ENCODE measurements around the gene TAOK2.
"Not testable (repeated sequence)": the region's sequence is repeated elsewhere in the genome, so short reads cannot be mapped to it uniquely, and the experiment has no call there.

Gene TAOK2

GRCh38 chr16:30004811-30005242 is 31.2 kb downstream of the TAOK2 start:
- peak; percentile 51 for DNase-seq

- peak; percentile 73 for DNase-seq
Observed at GRCh38 chr16:30005341-30006094, 31.9 kb downstream of the TAOK2 start.

DNA sequence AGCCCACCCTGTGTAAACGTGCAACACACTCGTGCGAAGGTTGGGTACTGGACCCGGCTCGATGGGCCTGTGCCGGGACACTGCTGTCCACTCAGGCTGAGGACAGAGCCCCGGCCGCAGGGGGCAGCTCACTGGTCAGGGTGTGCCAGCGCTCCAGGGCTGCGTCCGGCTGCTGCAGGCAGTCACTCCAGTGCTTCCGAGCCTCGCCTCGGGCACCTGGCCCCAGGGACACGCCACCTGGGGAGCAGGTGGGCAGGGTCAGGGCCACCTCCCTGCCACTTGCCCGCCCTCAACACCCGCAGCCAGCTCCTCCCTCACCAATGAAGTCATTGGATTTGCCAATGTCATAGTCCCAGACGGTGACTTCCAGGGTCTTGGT is 32.4 kb downstream of the TAOK2 start:
- DNase-seq = no peak

DNA sequence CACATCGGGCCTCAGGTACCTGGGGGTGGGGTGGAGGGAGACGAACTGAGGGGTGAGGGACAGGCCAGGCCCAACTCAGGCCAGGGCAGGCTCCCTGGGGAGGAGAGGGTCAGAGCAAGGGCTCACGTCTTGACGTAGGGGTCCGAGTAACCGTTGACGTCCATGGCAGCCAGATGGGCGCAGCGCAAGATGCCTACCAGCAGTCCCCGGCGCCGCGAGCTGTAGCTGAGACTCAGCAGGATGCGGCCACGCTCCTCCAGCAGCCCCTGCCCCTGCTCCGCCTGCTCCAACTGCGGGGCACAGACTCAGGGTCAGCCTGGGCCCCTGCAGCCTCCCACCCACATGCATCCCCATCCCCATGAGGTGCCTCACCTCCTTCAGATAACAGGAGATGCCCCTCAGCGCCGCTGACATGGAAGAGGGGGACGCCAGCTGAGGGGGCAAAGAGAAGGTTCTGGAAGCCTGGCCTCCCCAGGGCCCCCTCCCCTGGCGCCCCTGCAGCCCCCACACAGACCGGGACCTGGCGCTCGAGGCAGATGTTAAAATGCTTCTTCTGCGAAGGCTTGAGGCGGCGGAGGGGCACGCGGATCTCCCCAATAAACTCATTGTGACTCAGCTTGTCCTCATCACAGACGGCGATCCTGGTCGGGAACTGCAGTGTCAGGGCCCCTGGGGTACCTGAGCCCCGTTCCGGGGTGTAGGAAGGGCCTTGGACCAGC is 33.1 kb downstream of the TAOK2 start:
- DNase-seq = no peak

DNA sequence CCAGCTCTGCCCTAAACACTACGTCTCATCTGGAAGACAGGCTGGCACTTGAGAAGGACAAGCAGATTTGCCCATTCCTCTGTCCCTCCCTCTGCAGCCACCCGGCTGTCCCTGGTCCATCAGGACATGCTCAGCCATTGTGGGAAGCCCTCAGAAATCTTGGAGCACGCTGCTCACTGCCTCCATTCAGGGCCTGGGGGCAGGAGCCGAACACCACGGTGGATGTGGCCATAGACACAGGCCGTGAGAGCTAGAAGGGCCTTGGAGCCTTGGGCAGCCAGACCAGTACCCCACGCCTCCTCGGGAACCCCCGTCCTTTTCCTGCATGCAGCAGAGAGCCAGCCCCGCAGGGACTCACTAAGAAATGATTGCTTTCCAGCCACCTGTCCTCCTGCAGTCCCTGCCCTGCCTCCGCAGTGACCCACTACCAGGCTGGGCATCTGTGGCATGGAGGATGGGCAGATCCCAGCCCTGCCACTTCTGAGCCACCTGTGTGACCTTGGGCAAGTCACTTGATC is 33.8 kb downstream of the TAOK2 start:
- DNase-seq = no peak

- DNase-seq = no peak
Observed at GRCh38 chr16:30009085-30009862, 35.6 kb downstream of the TAOK2 start.

DNA sequence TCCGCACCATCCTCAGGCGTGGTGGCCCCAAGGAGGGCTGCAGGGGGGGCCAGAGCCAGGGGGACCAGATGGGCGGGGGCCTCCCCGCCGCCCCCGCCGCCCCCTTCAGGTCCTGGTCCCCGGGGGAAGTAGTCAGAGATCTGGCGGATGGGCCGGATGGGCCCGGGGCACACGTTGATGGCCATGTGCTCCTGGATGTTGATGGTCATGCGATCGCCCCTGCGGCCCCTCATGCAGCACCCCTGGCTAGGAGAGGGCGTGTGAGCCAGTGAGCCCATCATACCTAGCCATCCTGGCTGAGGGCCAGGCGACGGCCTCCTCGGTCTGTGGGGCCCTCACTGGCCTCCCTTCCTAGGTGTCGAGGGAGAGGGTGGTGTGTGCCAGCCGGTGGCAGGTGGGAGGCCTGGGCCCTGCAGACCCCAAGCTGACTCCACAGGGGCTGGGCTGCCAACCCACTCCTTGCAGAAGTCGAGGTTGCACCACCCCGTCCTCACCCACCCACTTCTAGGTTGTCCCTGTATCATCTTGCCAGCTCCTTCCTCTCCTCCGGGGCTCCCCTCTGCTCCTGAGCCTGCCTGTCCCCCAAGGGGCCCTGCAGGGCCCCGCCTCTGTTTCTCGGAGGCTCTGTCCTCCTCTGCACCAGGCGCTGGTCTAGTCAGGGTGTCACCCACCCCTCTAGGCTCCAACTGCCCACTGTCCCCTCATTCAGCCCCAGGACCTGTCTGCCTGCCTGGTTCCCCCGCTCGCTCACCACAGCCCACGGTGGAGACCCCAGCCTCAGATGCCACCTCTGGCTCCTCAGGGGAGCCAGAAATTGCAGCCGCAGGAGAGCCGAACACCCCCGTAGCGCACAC is 36.5 kb downstream of the TAOK2 start:
- DNase-seq = peak; percentile 22

GRCh38 chr16:30010844-30011713 is 37.4 kb downstream of the TAOK2 start, which contains the start of gene DOC2A:
Gene DOC2A (minus strand): TSS chr16:30011027. CDS start chr16:30010222, 805 bp downstream.
- peak; percentile 77 for DNase-seq

GRCh38 chr16:30011714-30012504 is 38.2 kb downstream of the TAOK2 start:
- DNase-seq = peak; percentile 45

- not testable (repeated sequence) for DNase-seq
Observed at GRCh38 chr16:30012598-30012997, 38.9 kb downstream of the TAOK2 start.

- DNase-seq = not testable (repeated sequence)
Observed at GRCh38 chr16:30015450-30015849, 41.8 kb downstream of the TAOK2 start.

DNA sequence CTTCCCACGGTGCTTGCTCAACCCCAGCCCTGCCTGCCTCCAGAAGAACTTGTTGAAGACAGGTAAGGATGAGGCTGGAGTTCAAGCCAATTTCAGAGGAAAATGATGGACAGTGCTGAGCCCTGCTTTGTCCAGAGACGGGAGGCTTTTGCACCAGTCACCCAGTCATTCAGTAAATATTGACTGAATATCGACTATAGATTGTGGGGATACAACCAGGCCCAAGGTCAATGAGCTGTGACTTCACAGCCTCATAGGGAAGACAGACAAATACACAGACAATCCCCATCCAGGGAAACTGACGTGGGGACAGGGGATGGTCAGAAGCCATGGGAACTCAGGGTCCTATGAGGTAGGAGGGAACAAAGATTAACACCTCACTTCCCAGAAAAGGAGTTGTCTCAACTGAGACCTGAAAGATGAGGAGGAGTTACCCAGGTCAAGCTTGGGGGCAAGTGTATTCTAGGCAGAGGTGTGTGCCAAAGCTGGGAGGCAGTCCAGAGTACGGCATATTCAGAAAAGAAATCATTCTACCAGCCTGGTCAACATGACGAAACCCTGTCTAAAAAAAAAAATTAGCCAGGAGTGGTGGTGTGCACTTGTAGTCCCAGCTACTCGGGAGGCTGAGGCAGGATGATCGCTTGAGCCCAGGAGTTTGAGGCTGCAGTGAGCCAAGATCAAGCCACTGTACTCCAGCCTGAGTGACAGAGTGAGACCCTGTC is 43.0 kb downstream of the TAOK2 start:
- no peak for DNase-seq

DNA sequence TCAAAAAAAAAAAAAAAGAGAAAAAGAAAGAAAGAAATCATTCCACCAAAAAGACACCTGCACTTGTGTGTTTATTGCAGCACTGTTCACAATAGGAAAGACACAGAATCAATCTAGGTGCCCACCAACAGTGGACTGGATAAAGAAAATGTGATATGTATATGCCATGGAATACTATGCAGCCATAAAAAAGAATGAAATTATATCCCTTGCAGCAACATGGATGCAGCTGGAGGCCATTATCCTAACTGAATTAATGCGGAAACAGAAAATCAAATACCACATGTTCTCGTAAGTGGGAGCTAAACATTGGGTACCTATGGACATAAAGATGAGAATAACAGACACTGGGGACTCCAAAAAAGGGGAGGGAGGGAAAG is 43.6 kb downstream of the TAOK2 start:
- DNase-seq = no peak

- not testable (repeated sequence) for DNase-seq
Observed at GRCh38 chr16:30017937-30018336, 44.3 kb downstream of the TAOK2 start.

- DNase-seq = peak; percentile 61
Observed at GRCh38 chr16:30018731-30019158, 45.1 kb downstream of the TAOK2 start.

DNA sequence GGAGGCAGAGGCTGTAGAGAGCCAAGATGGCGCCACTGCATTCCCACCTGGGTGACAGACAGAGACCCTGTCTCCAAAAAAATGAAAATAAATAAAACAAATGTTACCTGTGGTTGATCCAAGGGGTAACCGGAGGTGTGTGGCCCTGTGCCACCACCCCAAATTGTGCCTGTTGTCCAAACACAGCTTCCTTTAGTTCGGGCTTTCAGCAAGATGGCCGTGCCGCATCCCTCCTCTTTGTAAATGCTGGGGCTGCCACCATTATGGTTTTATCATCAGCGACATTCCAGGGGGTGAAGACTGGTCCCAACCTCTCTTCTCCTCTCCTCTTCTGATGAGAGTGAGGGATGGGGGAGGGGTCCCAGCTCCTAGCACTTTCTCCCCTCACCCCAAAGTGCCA is 49.2 kb downstream of the TAOK2 start, which contains the start of gene C16orf92:
Gene C16orf92 (plus strand): TSS at position 312 of the 400 bp plus-strand sequence. CDS start 143 bp downstream, outside the sequence.
- no peak for DNase-seq

DNA sequence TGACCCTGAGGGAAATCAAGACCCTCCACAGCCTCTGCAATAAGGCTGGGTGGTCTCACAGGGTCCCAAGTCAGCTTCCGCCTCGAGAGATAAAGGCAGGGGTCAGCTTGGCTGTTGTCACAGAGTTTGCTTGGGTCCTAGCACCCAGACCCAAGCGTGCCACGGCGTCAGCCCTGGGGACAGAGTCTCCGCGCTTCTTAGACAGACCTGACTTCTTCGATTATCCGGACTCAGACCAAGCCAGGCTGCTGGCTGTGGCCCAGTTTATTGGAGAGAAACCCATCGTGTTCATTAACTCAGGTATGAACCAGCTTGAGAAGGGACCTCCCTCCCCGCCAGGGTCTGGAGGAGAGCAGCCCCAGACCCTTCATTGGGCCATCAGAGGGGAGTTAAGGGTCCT is 49.9 kb downstream of the TAOK2 start:
- DNase-seq = no peak

GRCh38 chr16:30024451-30024850 is 50.8 kb downstream of the TAOK2 start:
- DNase-seq = no peak

DNA sequence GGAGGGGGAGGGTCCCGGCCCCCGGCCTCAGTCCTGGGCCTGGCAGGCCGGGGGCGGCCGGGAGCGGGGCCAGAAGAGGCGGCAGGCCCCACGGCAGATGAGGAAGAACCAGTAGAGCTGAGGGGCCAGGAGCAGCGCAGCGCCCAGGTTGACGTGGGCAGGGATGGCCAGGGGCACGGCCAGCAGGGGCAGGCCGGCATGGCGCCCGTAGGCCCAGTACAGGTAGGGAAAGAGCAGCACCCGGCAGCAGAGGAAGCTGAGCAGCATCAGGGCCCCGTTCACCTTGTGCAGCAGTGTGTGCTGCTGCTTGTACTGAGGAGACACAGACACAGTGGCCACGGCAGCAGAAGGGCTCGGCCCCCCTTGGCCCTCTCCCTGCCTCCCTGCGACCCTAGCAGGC is 51.5 kb downstream of the TAOK2 start:
- no peak for DNase-seq
